GM12873 (cell line): ENCODE results near the gene TBC1D1.

ENCODE experiments used
- CTCF ChIP-seq: IDR thresholded peaks from 2 replicates; pipeline ENCODE4 v1.5.1; 2012; ENCODE audit warnings: low read depth, mild to moderate bottlenecking, moderate library complexity, low read length, control low read depth; ENCODE audit not compliant: insufficient read depth; ENCODE audit errors: missing control alignments

TBC1D1 gene

GRCh38 chr4:38133711-38134480, 243.0 kb downstream of the TBC1D1 start:
- TF ChIP-seq CTCF, result no peak

DNA sequence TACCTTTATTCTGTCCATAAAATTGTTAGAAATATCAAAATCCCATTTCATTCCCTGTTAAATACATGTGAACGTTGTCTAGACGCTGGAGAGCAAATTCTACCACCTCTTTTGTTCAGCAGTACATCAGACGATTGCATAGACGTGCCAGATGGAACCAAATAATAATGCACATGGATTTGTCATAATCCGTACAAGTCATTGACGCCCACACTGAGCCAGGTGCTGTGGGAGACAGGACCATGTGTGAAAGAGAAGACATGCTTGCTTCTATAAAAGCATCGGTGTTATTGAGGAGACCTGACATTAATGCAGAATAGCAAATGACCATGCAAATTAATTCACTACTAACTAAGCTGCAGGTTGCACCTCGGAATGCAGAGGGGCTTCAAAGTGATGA, 244.3 kb downstream of the TBC1D1 start:
- no peak for TF ChIP-seq CTCF

- no peak for TF ChIP-seq CTCF
These were observed 245.7 kb downstream of the TBC1D1 start for GRCh38 chr4:38136604-38137003.

DNA sequence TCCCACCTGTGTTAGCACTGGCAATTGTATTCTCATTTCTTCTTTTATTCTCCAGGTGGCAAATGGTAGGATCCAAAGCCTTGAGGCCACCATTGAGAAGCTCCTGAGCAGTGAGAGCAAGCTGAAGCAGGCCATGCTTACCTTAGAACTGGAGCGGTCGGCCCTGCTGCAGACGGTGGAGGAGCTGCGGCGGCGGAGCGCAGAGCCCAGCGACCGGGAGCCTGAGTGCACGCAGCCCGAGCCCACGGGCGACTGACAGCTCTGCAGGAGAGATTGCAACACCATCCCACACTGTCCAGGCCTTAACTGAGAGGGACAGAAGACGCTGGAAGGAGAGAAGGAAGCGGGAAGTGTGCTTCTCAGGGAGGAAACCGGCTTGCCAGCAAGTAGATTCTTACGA, 246.2 kb downstream of the TBC1D1 start:
- TF ChIP-seq CTCF, result no peak

DNA sequence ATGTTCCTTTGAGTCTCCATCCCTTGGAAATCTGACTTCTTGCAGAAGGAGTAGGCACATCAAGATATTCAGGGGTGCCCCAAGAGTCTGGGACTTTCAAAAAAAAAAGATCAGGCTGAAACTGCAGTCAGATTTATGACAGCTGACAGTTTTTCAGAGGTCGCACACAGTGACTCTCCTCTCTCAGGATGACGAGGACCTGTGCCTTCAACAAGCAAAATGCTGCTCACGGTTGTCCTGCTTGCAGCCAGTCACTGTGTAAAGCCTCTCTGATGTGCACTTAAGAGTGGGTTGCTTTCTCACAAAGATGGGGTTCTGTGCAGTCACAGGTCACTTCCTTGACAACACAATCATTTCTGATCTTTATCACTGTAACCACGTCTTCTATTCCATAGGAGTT, 247.5 kb downstream of the TBC1D1 start:
- no peak for TF ChIP-seq CTCF

DNA sequence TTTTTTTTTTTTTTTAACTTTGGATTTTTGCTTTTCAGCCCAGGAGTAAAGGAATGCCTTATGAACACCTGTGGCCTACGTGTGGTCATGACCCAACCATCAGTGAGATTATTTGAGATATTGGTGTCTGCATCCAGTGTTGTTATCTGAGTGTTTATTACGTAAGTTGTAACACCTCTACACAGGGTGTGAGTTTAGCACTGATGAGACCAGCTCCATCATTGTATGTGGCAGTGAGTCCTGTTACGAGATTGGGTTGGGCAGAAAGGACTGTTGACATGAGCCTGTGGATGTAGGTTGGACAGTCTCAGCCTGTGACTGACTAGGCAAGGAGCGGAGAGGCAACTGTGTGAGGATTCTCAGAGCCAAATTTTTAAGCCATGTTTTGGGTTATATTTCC, 248.3 kb downstream of the TBC1D1 start:
- no peak for TF ChIP-seq CTCF

DNA sequence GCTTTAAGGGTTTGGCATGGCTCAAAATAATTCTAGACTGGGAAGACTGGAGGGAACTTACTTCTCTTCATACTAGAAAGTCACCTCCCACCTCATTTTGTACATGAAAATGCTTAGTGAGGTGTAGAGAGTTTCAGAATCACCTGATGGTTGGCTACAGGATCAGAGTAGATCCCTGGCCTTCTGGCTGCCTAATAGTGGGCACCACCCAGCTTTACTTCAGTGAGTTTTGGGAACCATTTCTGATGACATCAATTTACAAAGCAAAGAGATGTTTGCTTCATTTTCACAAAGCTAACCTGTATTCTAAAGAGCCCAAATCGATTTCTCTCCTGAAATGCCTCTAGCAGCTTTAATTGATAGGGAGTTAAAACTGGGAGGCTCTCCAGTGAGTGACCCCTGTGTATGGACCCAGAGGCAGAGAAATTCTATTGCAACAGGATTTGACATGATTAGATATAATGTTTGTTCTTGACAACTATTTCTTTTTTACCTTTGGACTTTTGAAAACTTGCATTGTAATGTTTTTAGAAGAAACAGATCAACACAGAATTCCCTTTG, 249.8 kb downstream of the TBC1D1 start:
- no peak for TF ChIP-seq CTCF
